WTC11 (cell line): ENCODE measurements around the gene CCDC138. TPM values are rescaled to one million over a fixed set of nuclear protein-coding genes. Genes with fewer than 3 reads are reported as not detected.

Source experiments
- ATAC-seq: fragments of 200-7000 bp; cut with Tn5 transposase; 2 replicates; pipeline ENCODE4 v1.10.0; 2021; ENCODE audit warnings: mild to moderate bottlenecking, moderate library complexity
- CTCF ChIA-PET: fragments of 300-600 bp; sonication (Branson Sonifier 250); formaldehyde crosslinking; loops from one replicate; lab custom pipeline; 2021; ENCODE audit warnings: antibody characterized with exemption; lab: Charles Lee
- POLR2A ChIA-PET: fragments of 350-600 bp; sonication (Branson Sonifier 250); formaldehyde crosslinking; loops from one replicate; lab custom pipeline; 2021; ENCODE audit warnings: antibody characterized with exemption; lab: Charles Lee
- DNase-seq: peaks from one replicate; pipeline ENCODE4 v3.0.0; 2021; ENCODE audit warnings: low spot score
- H3K27ac Mint-ChIP-seq: 2 replicates; pipeline ENCODE4 v1.8.0; 2021; ENCODE audit warnings: mixed read lengths
- H3K27me3 Mint-ChIP-seq: 2 replicates; pipeline ENCODE4 v1.8.0; 2021; ENCODE audit warnings: low read depth, mild to moderate bottlenecking, moderate library complexity, mixed read lengths
- H3K36me3 Mint-ChIP-seq: 2 replicates; pipeline ENCODE4 v1.8.0; 2021; ENCODE audit warnings: mixed read lengths
- H3K4me1 Mint-ChIP-seq: 2 replicates; pipeline ENCODE4 v1.8.0; 2022; ENCODE audit warnings: mixed read lengths
- H3K4me3 Mint-ChIP-seq: 2 replicates; pipeline ENCODE4 v1.8.0; 2021; ENCODE audit warnings: mild to moderate bottlenecking, moderate library complexity, mixed read lengths
- H3K9me3 Mint-ChIP-seq: 2 replicates; pipeline ENCODE4 v1.8.0; 2021; ENCODE audit warnings: mixed read lengths
- CREB1 ChIP-seq: sonication (generic); formaldehyde crosslinking; IDR thresholded peaks from 2 replicates; pipeline ENCODE4 v1.8.0; 2023; ENCODE audit warnings: mild to moderate bottlenecking, missing genetic modification reagents
- CREM ChIP-seq: sonication (generic); formaldehyde crosslinking; IDR thresholded peaks from 2 replicates; pipeline ENCODE4 v1.8.1; 2022; ENCODE audit warnings: mild to moderate bottlenecking, missing genetic modification reagents, moderate library complexity
- EMX1 ChIP-seq: fragments of 250-450 bp; sonication (Bioruptor Pico); IDR thresholded peaks from 2 replicates; pipeline ENCODE4 v1.8.0; 2021; ENCODE audit warnings: mild to moderate bottlenecking
- ETV6 ChIP-seq: sonication (generic); formaldehyde crosslinking; IDR thresholded peaks from 2 replicates; pipeline ENCODE4 v1.8.1; 2022; ENCODE audit warnings: mild to moderate bottlenecking, missing genetic modification reagents
- FOXJ3 ChIP-seq: sonication (generic); formaldehyde crosslinking; IDR thresholded peaks from 2 replicates; pipeline ENCODE4 v1.9.0; 2021; ENCODE audit warnings: missing genetic modification reagents, mild to moderate bottlenecking, borderline replicate concordance
- GRHL2 ChIP-seq: fragments of 250-450 bp; sonication (Bioruptor Pico); IDR thresholded peaks from 2 replicates; pipeline ENCODE4 v1.8.0; 2022; ENCODE audit warnings: mild to moderate bottlenecking, moderate library complexity; ENCODE audit not compliant: insufficient replicate concordance, severe bottlenecking
- IRF2 ChIP-seq: sonication (generic); formaldehyde crosslinking; IDR thresholded peaks from 2 replicates; pipeline ENCODE4 v1.8.0; 2022; ENCODE audit warnings: low read depth, missing genetic modification reagents, borderline replicate concordance
- JAZF1 ChIP-seq: fragments of 250-450 bp; sonication (Bioruptor Pico); IDR thresholded peaks from 2 replicates; pipeline ENCODE4 v1.9.0; 2021; ENCODE audit warnings: moderate library complexity, mild to moderate bottlenecking, inconsistent platforms
- NFATC4 ChIP-seq: fragments of 250-450 bp; sonication (Bioruptor Pico); IDR thresholded peaks from 2 replicates; pipeline ENCODE4 v1.9.0; 2021; ENCODE audit warnings: mild to moderate bottlenecking
- NFE2L1 ChIP-seq: sonication (generic); formaldehyde crosslinking; IDR thresholded peaks from 2 replicates; pipeline ENCODE4 v1.8.1; 2023; ENCODE audit warnings: missing genetic modification reagents
- NR3C1 ChIP-seq: sonication (generic); formaldehyde crosslinking; conservative IDR thresholded peaks from 2 replicates; pipeline ENCODE4 v1.8.1; 2023; ENCODE audit warnings: low read depth, mild to moderate bottlenecking, missing genetic modification reagents
- SOX15 ChIP-seq: fragments of 250-450 bp; sonication (Bioruptor Pico); IDR thresholded peaks from 2 replicates; pipeline ENCODE4 v1.9.0; 2021; ENCODE audit warnings: mild to moderate bottlenecking
- TCF7 ChIP-seq: sonication (generic); formaldehyde crosslinking; IDR thresholded peaks from 2 replicates; pipeline ENCODE4 v1.8.0; 2022; ENCODE audit warnings: mild to moderate bottlenecking, low read depth, missing genetic modification reagents, moderate library complexity
- ZNF232 ChIP-seq: sonication (generic); formaldehyde crosslinking; IDR thresholded peaks from 2 replicates; pipeline ENCODE4 v1.8.0; 2022; ENCODE audit warnings: mild to moderate bottlenecking, missing genetic modification reagents
- ZNF317 ChIP-seq: sonication (generic); formaldehyde crosslinking; IDR thresholded peaks from 2 replicates; pipeline ENCODE4 v1.8.1; 2023; ENCODE audit warnings: low read depth, mild to moderate bottlenecking, moderate library complexity, missing genetic modification reagents, borderline replicate concordance
- total RNA-seq: library from RNA; stranded (reverse); gene quantifications from 3 replicates; pipeline ENCODE4 v1.2.3, GENCODE V29; 2021
- TF ChIP-seq, protein P1 (sequence below): sonication (generic); formaldehyde crosslinking; IDR thresholded peaks from 2 replicates; pipeline ENCODE4 v1.8.0; 2022; ENCODE audit warnings: mild to moderate bottlenecking, missing genetic modification reagents
- TF ChIP-seq, protein P2 (sequence below): sonication (generic); formaldehyde crosslinking; IDR thresholded peaks from 2 replicates; pipeline ENCODE4 v1.8.1; 2022; ENCODE audit warnings: low read depth, mild to moderate bottlenecking, moderate library complexity, missing genetic modification reagents, borderline replicate concordance
- TF ChIP-seq, protein P3 (sequence below): fragments of 250-450 bp; sonication (Bioruptor Pico); IDR thresholded peaks from 2 replicates; pipeline ENCODE4 v1.9.0; 2021; ENCODE audit warnings: mild to moderate bottlenecking
- TF ChIP-seq, protein P4 (sequence below): sonication (generic); formaldehyde crosslinking; IDR thresholded peaks from 2 replicates; pipeline ENCODE4 v1.8.1; 2022; ENCODE audit warnings: mild to moderate bottlenecking, moderate library complexity, missing genetic modification reagents
- TF ChIP-seq, protein P5 (sequence below): sonication (generic); formaldehyde crosslinking; conservative IDR thresholded peaks from 2 replicates; pipeline ENCODE4 v1.8.1; 2022; ENCODE audit warnings: mild to moderate bottlenecking, missing genetic modification reagents
- TF ChIP-seq, protein P6 (sequence below): fragments of 250-450 bp; sonication (Bioruptor Pico); IDR thresholded peaks from 2 replicates; pipeline ENCODE4 v1.9.0; 2021; ENCODE audit warnings: moderate library complexity, mild to moderate bottlenecking, inconsistent platforms, borderline replicate concordance
- TF ChIP-seq, protein P7 (sequence below): sonication (generic); formaldehyde crosslinking; IDR thresholded peaks from 2 replicates; pipeline ENCODE4 v1.8.1; 2023; ENCODE audit warnings: mild to moderate bottlenecking, missing genetic modification reagents, moderate library complexity

CCDC138 gene
- total RNA-seq, 1 experiment from 2014 or later, result 23.5 TPM

DNA sequence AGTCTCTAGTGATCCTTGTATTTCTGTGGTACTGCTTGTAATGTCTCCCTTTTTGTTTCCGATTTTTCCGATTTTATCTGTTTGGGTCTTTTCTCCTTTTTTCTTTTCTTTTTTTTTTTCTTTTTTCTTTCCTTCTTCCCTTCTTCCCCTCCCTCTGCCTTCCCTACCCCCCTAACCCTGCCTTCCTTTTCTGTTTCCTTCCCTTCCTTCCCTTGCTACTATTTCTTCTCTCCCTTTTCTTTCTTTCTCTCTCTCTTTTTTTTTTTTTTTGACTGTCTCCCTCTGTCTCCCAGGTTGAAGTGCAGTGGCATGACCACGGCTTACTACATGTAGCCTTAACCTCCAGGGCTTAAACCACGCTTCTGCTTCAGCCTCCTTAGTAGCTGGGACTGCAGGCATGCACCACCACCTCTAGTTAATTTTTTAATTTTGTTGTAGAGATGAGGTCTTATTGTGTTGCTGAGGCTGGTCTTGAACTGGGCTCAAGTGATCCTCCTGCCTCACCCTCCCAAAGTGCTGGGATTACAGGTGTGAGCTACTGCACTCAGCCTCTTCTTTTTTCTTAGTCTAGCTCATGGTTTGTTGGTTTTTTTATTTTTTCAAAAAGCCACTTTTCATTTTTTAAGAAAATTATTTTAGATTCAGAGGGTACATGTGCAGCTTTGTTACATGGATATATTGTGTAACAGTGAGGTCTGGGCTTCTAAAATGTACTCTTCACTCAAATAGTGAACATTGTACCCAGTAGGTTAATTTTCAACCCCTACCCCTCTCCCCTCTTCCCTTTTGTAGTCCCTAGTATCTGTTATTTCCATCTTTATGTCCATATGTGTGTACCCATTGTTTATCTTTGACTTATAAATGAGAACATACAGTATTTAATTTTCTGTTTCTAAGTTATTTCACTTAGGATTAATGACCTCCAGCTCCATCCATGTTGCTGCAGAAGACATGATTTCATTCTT, 24.7 kb downstream of the CCDC138 start:
- no peaks in the 10 kb centered on the region for H3K27me3 Mint-ChIP-seq
- DNase-seq, result no peak
- H3K9me3 Mint-ChIP-seq, result peaks cover 33% of the 10 kb centered on the region
- no peak for ATAC-seq
- CTCF ChIA-PET, result interaction anchor here (0.6 kb wide), 1 partner anchor 178 kb away, joined by 3 read pairs; no protein-coding TSS in a partner anchor
- H3K4me3 Mint-ChIP-seq, result no peak overlapping the region
- H3K27ac Mint-ChIP-seq, result no peak overlapping the region
- TF ChIP-seq ZNF232 (CRISPR knock-in tag), result no peak
- TF ChIP-seq NFATC4, result no peak
- no peak for TF ChIP-seq ETV6 (CRISPR knock-in tag)
- TF ChIP-seq IRF2 (CRISPR knock-in tag), result no peak
- no peak for TF ChIP-seq TCF7
- no peak for TF ChIP-seq SOX15 (CRISPR knock-in tag)
- TF ChIP-seq, protein P1, sequence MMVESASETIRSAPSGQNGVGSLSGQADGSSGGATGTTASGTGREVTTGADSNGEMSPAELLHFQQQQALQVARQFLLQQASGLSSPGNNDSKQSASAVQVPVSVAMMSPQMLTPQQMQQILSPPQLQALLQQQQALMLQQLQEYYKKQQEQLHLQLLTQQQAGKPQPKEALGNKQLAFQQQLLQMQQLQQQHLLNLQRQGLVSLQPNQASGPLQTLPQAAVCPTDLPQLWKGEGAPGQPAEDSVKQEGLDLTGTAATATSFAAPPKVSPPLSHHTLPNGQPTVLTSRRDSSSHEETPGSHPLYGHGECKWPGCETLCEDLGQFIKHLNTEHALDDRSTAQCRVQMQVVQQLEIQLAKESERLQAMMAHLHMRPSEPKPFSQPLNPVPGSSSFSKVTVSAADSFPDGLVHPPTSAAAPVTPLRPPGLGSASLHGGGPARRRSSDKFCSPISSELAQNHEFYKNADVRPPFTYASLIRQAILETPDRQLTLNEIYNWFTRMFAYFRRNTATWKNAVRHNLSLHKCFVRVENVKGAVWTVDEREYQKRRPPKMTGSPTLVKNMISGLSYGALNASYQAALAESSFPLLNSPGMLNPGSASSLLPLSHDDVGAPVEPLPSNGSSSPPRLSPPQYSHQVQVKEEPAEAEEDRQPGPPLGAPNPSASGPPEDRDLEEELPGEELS (CRISPR knock-in tag), result no peak
- no peak for TF ChIP-seq GRHL2
- TF ChIP-seq CREB1 (CRISPR knock-in tag), result no peak
- TF ChIP-seq, protein P2, sequence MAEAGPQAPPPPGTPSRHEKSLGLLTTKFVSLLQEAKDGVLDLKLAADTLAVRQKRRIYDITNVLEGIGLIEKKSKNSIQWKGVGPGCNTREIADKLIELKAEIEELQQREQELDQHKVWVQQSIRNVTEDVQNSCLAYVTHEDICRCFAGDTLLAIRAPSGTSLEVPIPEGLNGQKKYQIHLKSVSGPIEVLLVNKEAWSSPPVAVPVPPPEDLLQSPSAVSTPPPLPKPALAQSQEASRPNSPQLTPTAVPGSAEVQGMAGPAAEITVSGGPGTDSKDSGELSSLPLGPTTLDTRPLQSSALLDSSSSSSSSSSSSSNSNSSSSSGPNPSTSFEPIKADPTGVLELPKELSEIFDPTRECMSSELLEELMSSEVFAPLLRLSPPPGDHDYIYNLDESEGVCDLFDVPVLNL, result no peak
- TF ChIP-seq EMX1, result no peak
- TF ChIP-seq, protein P3, sequence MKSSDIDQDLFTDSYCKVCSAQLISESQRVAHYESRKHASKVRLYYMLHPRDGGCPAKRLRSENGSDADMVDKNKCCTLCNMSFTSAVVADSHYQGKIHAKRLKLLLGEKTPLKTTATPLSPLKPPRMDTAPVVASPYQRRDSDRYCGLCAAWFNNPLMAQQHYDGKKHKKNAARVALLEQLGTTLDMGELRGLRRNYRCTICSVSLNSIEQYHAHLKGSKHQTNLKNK (CRISPR knock-in tag), result no peak
- no peak for TF ChIP-seq CREM (CRISPR knock-in tag)
- no peak for TF ChIP-seq JAZF1 (CRISPR knock-in tag)
- no peaks in the 10 kb centered on the region for H3K4me1 Mint-ChIP-seq
- H3K36me3 Mint-ChIP-seq, result peaks cover 66% of the 10 kb centered on the region
- POLR2A ChIA-PET, result no interaction called here

DNA sequence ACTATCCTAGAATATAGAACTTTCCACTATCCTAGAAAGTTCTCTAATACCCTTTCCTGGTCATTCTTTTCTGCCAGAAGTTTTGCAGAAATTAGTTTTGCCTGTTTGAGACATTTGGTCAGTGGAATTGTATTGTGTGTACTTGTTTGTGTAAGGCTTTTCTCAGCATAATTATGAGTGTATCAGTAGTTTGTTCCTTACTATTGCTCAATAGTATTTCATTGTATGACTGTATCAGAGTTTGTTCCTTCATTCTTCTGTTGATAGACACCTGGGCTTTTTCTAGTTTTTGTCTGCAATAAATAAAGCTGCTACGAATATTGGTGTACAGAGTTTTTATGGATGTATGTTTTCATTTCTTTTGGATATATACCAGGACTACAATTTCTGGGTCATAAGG, 27.2 kb downstream of the CCDC138 start:
- no peaks in the 10 kb centered on the region for H3K4me1 Mint-ChIP-seq
- no peak for TF ChIP-seq NFE2L1
- TF ChIP-seq FOXJ3 (CRISPR knock-in tag), result no peak
- TF ChIP-seq, protein P4, sequence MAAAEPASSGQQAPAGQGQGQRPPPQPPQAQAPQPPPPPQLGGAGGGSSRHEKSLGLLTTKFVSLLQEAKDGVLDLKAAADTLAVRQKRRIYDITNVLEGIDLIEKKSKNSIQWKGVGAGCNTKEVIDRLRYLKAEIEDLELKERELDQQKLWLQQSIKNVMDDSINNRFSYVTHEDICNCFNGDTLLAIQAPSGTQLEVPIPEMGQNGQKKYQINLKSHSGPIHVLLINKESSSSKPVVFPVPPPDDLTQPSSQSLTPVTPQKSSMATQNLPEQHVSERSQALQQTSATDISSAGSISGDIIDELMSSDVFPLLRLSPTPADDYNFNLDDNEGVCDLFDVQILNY (CRISPR knock-in tag), result no peak
- TF ChIP-seq, protein P5, sequence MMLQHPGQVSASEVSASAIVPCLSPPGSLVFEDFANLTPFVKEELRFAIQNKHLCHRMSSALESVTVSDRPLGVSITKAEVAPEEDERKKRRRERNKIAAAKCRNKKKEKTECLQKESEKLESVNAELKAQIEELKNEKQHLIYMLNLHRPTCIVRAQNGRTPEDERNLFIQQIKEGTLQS (CRISPR knock-in tag), result no peak
- POLR2A ChIA-PET, result no interaction called here
- CTCF ChIA-PET, result no interaction called here
- peaks cover 57% of the 10 kb centered on the region for H3K36me3 Mint-ChIP-seq
- no peaks in the 10 kb centered on the region for H3K27me3 Mint-ChIP-seq
- DNase-seq (no peak), ATAC-seq (no peak)
- H3K4me3 Mint-ChIP-seq, result no peak overlapping the region
- H3K27ac Mint-ChIP-seq, result no peak overlapping the region
- peaks cover 19% of the 10 kb centered on the region for H3K9me3 Mint-ChIP-seq

DNA sequence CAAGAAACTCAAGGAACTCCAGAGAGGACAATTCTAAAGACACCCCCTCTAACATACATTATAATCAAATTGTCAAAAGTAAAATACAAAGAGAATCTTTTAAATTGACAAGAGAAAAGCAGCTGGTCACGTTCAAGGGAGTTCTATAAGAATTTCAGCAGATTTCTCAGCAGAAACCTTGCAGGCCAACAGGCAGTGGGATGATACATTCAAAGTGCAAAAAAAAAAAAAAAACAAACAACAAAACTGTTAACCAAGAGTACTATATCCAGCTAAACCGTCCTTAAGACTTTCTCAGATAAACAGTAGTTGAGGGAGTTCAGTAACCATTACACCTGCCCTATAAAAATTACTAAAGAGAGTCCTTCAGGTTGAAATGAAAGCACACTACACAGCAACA, 33.9 kb downstream of the CCDC138 start:
- DNase-seq, result no peak
- no peaks in the 10 kb centered on the region for H3K9me3 Mint-ChIP-seq
- no peaks in the 10 kb centered on the region for H3K4me1 Mint-ChIP-seq
- ATAC-seq, result no peak
- TF ChIP-seq NR3C1 (CRISPR knock-in tag), result no peak
- no peak for TF ChIP-seq ZNF232 (CRISPR knock-in tag)
- TF ChIP-seq, protein P6, sequence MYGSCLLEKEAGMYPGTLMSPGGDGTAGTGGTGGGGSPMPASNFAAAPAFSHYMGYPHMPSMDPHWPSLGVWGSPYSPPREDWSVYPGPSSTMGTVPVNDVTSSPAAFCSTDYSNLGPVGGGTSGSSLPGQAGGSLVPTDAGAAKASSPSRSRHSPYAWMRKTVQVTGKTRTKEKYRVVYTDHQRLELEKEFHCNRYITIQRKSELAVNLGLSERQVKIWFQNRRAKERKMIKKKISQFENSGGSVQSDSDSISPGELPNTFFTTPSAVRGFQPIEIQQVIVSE (CRISPR knock-in tag), result no peak
- peak; percentile 76 for TF ChIP-seq ZNF317 (CRISPR knock-in tag)
- TF ChIP-seq, protein P7, sequence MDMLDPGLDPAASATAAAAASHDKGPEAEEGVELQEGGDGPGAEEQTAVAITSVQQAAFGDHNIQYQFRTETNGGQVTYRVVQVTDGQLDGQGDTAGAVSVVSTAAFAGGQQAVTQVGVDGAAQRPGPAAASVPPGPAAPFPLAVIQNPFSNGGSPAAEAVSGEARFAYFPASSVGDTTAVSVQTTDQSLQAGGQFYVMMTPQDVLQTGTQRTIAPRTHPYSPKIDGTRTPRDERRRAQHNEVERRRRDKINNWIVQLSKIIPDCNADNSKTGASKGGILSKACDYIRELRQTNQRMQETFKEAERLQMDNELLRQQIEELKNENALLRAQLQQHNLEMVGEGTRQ, result no peak
- H3K4me3 Mint-ChIP-seq, result no peak overlapping the region
- H3K36me3 Mint-ChIP-seq, result peaks cover 41% of the 10 kb centered on the region
- CTCF ChIA-PET, result no interaction called here
- H3K27ac Mint-ChIP-seq, result no peak overlapping the region
- POLR2A ChIA-PET, result no interaction called here
- no peaks in the 10 kb centered on the region for H3K27me3 Mint-ChIP-seq
